WERI-Rb-1 (cell line): ENCODE measurements around the gene ANKRD33.

Experiments
- DNase-seq: peaks from one replicate; pipeline ENCODE4 v3.0.0-alpha.2; 2020
- H3K27ac ChIP-seq: fragments of 250-450 bp; sonication (Bioruptor Pico); 2 replicates; pipeline ENCODE4 v1.5.1; 2020; ENCODE audit warnings: mild to moderate bottlenecking, moderate library complexity
- H3K27me3 ChIP-seq: fragments of 250-450 bp; sonication (Bioruptor Pico); 2 replicates; pipeline ENCODE4 v1.5.1; 2021; ENCODE audit warnings: mild to moderate bottlenecking, low read depth, moderate library complexity; ENCODE audit not compliant: insufficient read depth, severe bottlenecking
- H3K36me3 ChIP-seq: fragments of 250-450 bp; sonication (Bioruptor Pico); 2 replicates; pipeline ENCODE4 v1.5.1; 2020; ENCODE audit warnings: mild to moderate bottlenecking, moderate library complexity
- H3K4me3 ChIP-seq: 2 replicates; pipeline ENCODE4 v1.5.1; 2011; ENCODE audit warnings: low read depth, mild to moderate bottlenecking, control low read depth, low read length
- H3K9me3 ChIP-seq: fragments of 250-450 bp; sonication (Bioruptor Pico); 2 replicates; pipeline ENCODE4 v1.5.1; 2021; ENCODE audit warnings: mild to moderate bottlenecking, moderate library complexity; ENCODE audit not compliant: severe bottlenecking
- CTCF ChIP-seq: IDR thresholded peaks from 2 replicates; pipeline ENCODE4 v1.5.1; 2011; ENCODE audit warnings: low read depth, mild to moderate bottlenecking, control low read depth, inconsistent platforms, low read length

Gene ANKRD33

DNA sequence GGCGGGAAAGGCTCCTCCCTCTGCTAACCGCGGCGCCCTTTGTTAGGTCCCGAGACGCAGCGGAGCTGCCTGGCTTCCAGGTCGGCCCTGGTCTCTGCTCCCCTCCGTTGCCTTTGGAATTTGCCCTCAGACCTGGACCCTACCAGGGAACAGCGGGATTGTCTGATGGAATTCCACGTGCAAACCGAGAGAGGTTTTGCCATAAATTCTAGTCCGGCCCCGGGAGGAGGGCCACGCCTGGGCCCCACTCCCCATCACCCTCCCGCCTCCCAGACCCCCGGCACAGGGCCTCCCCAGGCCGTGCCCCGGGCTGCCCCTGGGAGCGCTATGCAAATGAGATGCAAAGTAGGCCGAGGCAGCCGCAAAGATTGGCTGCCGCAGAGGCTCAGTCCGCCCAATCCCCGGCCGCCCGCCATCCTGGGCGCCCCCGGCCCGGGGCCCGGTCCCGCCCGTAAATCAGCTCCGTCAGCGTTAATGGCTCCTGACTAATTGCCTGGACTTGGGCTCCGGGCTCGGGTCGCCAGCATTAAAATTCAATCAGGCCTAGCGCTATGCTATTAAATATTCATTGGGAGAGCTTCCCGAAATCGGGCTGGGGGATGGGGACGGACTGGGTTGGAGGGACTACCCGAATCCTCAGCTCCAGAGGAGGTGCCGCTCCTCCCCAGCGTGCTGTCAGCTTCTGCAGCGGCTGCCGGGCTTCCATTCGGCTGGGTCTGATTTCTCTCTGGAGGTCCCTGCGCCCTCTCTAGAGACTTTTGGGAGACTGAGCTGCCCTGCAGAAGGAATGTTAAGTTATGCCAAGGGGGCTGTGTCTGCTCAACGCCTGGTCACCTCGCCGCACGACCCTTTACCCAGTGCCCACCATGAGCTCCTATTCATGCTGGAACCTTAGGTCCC lies 23.7 kb upstream of the ANKRD33 start:
- DNase-seq: peak; percentile 90
- H3K9me3 ChIP-seq: no peaks in the 10 kb centered on the region
- peak overlapping the region; percentile 76 for H3K27ac ChIP-seq
- no peaks in the 10 kb centered on the region for H3K27me3 ChIP-seq
- H3K36me3 ChIP-seq: no peaks in the 10 kb centered on the region
- no peak for TF ChIP-seq CTCF
- H3K4me3 ChIP-seq: peak overlapping the region; percentile 55

DNA sequence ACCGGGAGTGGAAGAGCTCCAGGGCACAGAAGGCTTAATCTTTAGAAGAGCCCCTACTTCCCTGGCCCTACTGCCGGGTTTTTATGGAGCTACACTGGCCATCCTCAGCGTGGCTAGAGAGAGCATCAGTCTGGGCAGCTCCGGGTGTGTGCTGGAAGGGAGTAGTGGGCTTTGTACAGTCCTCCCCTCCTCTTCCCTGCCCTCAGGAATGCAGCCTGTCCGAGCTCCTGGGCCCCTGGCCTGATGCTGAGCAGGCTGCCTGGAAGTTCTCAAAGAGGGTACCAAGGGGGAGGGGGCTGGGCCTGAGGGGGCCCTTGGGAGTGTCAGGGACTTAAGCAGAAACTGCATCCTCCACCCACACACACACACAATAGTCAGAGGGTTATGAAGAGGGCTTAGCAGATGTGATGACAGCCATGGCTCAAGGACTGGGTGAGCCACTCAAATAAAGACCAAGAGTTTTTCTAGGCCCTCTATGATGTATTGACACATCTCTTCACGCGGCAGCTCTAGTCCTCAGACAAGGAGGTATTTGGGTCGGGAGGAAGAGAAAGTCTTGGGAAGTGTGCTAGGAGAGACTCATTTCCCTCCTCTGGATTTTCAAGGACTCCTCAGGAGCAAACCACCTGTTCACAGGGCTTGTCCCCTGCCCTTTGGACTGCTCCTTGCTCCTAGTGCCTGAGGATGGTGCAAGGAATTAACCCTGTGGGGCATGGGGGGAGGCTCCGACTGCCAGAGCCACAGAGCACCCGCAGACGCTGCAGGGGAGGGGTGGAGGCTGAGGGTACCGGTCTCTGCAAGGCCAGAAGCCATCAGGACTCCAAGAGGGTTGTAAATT lies 22.9 kb upstream of the ANKRD33 start:
- peak; percentile 49 for DNase-seq
- TF ChIP-seq CTCF: no peak
- Histone ChIP-seq H3K27me3 (no peaks in the 10 kb centered on the region), H3K36me3 (no peaks in the 10 kb centered on the region), H3K9me3 (no peaks in the 10 kb centered on the region), H3K27ac (peak overlapping the region; percentile 76), H3K4me3 (peak overlapping the region; percentile 55)

DNA sequence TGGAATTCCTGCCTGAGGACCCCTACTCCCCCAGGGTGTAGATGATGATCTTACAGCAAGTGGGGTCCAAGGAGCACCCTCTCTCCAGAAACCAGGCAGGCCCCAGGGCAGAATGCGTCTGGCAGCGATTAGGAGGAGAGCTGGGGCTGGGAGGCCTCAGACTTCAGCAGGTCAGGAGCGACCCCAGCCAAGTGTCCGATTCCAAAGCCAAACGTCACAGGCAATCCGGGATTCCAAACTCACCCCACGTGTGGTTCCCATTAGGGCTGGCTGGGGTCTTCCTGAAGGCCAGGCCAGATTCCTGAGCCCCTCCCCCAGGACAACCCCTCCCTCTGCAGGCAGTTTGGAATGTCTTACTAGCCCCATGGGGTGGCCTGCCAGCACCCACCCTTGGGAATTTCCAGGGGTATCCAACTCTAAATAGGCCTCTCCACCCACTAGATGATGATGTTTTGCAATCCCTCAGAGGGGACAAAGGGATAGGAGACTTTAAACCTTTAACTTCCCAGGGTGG lies 22.1 kb upstream of the ANKRD33 start:
- DNase-seq: no peak
- Histone ChIP-seq H3K27me3 (no peaks in the 10 kb centered on the region), H3K36me3 (no peaks in the 10 kb centered on the region), H3K4me3 (no peak overlapping the region), H3K27ac (peak overlapping the region; percentile 76; the same call in 1 of the 2 replicates), H3K9me3 (no peaks in the 10 kb centered on the region)
- TF ChIP-seq CTCF: no peak

DNA sequence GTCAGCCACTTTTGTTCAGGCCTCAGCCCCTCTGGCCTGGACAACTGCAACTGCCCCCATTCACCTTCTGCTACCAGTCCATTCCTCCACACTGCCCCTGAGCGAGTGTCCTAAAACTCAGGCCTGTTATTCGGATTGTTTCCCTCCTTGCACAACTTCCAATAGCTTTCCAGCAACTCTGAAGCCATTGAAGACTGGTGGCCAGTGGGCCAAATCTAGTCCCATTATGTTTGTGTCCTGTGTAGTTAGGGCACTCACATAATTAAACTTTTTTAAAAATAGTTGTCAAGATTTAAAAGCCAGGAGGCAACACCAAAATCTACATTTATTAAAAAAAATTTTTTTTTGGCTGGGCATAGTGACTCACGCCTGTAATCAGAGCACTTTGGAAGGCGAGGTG lies 21.6 kb upstream of the ANKRD33 start:
- H3K27ac ChIP-seq: no peak overlapping the region
- no peaks in the 10 kb centered on the region for H3K27me3 ChIP-seq
- H3K4me3 ChIP-seq: no peak overlapping the region
- no peaks in the 10 kb centered on the region for H3K36me3 ChIP-seq
- H3K9me3 ChIP-seq: no peaks in the 10 kb centered on the region
- DNase-seq: no peak
- no peak for TF ChIP-seq CTCF

GRCh38 chr12:51866762-51867161 lies 21.1 kb upstream of the ANKRD33 start:
- Histone ChIP-seq H3K27me3 (no peaks in the 10 kb centered on the region), H3K27ac (no peak overlapping the region), H3K36me3 (no peaks in the 10 kb centered on the region), H3K9me3 (no peaks in the 10 kb centered on the region), H3K4me3 (no peak overlapping the region)
- no peak for TF ChIP-seq CTCF
- no peak for DNase-seq
